H1 (cell line): ENCODE data around the gene TEX2. TPM values are rescaled to one million over a fixed set of nuclear protein-coding genes. Genes with fewer than 3 reads are reported as not detected.

Experiments
- KDM1A ChIP-seq: fragments of 200-600, 300-600 bp; sonication (generic); IDR thresholded peaks from 2 replicates; pipeline ENCODE4 v1.7.1; 2016; ENCODE audit warnings: mild to moderate bottlenecking, low read length, borderline replicate concordance
- RBBP5 ChIP-seq: IDR thresholded peaks from 2 replicates; pipeline ENCODE4 v1.7.1; 2012; ENCODE audit warnings: low read depth, mild to moderate bottlenecking, inconsistent platforms, low read length, moderate library complexity, borderline replicate concordance
- SRF ChIP-seq: IDR thresholded peaks from 2 replicates; pipeline ENCODE4 v1.6.1; 2011; ENCODE audit warnings: mild to moderate bottlenecking, low read depth, low read length, moderate library complexity
- TCF12 ChIP-seq: IDR thresholded peaks from 2 replicates; pipeline ENCODE4 v1.6.1; 2011; ENCODE audit warnings: low read depth, mild to moderate bottlenecking, low read length
- TEAD4 ChIP-seq: IDR thresholded peaks from 2 replicates; pipeline ENCODE4 v1.6.1; 2012; ENCODE audit warnings: low read depth, low read length, inconsistent platforms, mixed read lengths
- polyA plus RNA-seq, 7 experiments: library from polyadenylated mRNA; depleted of rRNA in 3 of 7; stranded (reverse) in 5 of 7; unstranded in 2 of 7; fragments of >200 nt in 5 of 7; fragments of 200-250 nt in 2 of 7; gene quantifications; 1 replicate in 5 of 7; 2 replicates in 1 of 7; 4 replicates in 1 of 7; pipeline versions ENCODE4 v1.2.1 to v1.2.3, GENCODE V29; 2011 to 2013; ENCODE audit warnings: missing spikeins in 2 of 7, mixed read lengths in 2 of 7
- total RNA-seq: library from RNA; stranded (reverse); fragmentation: NEBNext Ultra II Directional; extraction: Animal tissue kit (Norgen Biotek cat#: 25700); gene quantifications from 2 replicates; pipeline ENCODE4 v1.2.1, GENCODE V29; 2021
- TF ChIP-seq, protein P1 (sequence below): fragments of 300-600 bp; sonication (generic); IDR thresholded peaks from 2 replicates; pipeline ENCODE4 v1.7.1; 2012; ENCODE audit warnings: low read length, moderate library complexity, mild to moderate bottlenecking, inconsistent platforms; ENCODE audit not compliant: insufficient replicate concordance
- TF ChIP-seq, protein P2 (sequence below): IDR thresholded peaks from 2 replicates; pipeline ENCODE4 v1.6.1; 2012; ENCODE audit warnings: inconsistent platforms
- TF ChIP-seq, protein P3 (sequence below), 3 experiments: IDR thresholded peaks; 1 replicate in 2 of 3; 2 replicates in 1 of 3; pipeline versions ENCODE4 v1.5.1 to v1.6.1; 2011; ENCODE audit warnings: low read length in 3 of 3, mild to moderate bottlenecking in 3 of 3, inconsistent platforms in 2 of 3, low read depth in 1 of 3, moderate library complexity in 1 of 3; ENCODE audit not compliant: insufficient read depth in 1 of 3; ENCODE audit errors: control extremely low read depth in 1 of 3

The TEX2 gene
- total and polyA plus RNA-seq, 2 of the 8 experiments (the other 6 are each of a cell fraction or from before 2014, with no cell fraction given) = 6.1 to 15.6 TPM

DNA sequence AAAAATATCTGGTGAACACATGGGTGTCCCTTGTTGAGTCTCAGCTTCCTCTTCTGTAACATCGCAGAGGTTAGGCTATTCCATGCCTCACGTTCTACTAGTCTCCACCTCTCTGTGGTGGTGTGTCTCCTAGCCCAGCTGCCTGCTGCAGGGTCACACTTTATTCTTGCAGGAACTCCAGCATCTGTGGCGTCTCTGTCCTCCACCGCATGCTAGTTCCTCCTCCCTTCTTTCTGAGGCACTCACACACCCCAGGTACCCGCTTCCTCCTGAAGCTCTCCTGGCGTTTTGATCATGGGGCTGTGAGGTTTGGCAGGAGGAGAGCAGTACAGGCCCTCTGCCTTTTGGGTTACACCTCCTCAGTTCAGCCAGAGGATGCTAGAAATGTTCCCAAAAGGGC is 9.9 kb upstream of the TEX2 start (continued):
- TF ChIP-seq, protein P1, sequence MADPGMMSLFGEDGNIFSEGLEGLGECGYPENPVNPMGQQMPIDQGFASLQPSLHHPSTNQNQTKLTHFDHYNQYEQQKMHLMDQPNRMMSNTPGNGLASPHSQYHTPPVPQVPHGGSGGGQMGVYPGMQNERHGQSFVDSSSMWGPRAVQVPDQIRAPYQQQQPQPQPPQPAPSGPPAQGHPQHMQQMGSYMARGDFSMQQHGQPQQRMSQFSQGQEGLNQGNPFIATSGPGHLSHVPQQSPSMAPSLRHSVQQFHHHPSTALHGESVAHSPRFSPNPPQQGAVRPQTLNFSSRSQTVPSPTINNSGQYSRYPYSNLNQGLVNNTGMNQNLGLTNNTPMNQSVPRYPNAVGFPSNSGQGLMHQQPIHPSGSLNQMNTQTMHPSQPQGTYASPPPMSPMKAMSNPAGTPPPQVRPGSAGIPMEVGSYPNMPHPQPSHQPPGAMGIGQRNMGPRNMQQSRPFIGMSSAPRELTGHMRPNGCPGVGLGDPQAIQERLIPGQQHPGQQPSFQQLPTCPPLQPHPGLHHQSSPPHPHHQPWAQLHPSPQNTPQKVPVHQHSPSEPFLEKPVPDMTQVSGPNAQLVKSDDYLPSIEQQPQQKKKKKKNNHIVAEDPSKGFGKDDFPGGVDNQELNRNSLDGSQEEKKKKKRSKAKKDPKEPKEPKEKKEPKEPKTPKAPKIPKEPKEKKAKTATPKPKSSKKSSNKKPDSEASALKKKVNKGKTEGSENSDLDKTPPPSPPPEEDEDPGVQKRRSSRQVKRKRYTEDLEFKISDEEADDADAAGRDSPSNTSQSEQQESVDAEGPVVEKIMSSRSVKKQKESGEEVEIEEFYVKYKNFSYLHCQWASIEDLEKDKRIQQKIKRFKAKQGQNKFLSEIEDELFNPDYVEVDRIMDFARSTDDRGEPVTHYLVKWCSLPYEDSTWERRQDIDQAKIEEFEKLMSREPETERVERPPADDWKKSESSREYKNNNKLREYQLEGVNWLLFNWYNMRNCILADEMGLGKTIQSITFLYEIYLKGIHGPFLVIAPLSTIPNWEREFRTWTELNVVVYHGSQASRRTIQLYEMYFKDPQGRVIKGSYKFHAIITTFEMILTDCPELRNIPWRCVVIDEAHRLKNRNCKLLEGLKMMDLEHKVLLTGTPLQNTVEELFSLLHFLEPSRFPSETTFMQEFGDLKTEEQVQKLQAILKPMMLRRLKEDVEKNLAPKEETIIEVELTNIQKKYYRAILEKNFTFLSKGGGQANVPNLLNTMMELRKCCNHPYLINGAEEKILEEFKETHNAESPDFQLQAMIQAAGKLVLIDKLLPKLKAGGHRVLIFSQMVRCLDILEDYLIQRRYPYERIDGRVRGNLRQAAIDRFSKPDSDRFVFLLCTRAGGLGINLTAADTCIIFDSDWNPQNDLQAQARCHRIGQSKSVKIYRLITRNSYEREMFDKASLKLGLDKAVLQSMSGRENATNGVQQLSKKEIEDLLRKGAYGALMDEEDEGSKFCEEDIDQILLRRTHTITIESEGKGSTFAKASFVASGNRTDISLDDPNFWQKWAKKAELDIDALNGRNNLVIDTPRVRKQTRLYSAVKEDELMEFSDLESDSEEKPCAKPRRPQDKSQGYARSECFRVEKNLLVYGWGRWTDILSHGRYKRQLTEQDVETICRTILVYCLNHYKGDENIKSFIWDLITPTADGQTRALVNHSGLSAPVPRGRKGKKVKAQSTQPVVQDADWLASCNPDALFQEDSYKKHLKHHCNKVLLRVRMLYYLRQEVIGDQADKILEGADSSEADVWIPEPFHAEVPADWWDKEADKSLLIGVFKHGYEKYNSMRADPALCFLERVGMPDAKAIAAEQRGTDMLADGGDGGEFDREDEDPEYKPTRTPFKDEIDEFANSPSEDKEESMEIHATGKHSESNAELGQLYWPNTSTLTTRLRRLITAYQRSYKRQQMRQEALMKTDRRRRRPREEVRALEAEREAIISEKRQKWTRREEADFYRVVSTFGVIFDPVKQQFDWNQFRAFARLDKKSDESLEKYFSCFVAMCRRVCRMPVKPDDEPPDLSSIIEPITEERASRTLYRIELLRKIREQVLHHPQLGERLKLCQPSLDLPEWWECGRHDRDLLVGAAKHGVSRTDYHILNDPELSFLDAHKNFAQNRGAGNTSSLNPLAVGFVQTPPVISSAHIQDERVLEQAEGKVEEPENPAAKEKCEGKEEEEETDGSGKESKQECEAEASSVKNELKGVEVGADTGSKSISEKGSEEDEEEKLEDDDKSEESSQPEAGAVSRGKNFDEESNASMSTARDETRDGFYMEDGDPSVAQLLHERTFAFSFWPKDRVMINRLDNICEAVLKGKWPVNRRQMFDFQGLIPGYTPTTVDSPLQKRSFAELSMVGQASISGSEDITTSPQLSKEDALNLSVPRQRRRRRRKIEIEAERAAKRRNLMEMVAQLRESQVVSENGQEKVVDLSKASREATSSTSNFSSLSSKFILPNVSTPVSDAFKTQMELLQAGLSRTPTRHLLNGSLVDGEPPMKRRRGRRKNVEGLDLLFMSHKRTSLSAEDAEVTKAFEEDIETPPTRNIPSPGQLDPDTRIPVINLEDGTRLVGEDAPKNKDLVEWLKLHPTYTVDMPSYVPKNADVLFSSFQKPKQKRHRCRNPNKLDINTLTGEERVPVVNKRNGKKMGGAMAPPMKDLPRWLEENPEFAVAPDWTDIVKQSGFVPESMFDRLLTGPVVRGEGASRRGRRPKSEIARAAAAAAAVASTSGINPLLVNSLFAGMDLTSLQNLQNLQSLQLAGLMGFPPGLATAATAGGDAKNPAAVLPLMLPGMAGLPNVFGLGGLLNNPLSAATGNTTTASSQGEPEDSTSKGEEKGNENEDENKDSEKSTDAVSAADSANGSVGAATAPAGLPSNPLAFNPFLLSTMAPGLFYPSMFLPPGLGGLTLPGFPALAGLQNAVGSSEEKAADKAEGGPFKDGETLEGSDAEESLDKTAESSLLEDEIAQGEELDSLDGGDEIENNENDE = no peak
- TF ChIP-seq RBBP5 (no peak), SRF (no peak), KDM1A (no peak), TCF12 (no peak), TEAD4 (no peak)
- TF ChIP-seq, protein P2, sequence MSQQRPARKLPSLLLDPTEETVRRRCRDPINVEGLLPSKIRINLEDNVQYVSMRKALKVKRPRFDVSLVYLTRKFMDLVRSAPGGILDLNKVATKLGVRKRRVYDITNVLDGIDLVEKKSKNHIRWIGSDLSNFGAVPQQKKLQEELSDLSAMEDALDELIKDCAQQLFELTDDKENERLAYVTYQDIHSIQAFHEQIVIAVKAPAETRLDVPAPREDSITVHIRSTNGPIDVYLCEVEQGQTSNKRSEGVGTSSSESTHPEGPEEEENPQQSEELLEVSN = no peak
- TF ChIP-seq, protein P3, sequence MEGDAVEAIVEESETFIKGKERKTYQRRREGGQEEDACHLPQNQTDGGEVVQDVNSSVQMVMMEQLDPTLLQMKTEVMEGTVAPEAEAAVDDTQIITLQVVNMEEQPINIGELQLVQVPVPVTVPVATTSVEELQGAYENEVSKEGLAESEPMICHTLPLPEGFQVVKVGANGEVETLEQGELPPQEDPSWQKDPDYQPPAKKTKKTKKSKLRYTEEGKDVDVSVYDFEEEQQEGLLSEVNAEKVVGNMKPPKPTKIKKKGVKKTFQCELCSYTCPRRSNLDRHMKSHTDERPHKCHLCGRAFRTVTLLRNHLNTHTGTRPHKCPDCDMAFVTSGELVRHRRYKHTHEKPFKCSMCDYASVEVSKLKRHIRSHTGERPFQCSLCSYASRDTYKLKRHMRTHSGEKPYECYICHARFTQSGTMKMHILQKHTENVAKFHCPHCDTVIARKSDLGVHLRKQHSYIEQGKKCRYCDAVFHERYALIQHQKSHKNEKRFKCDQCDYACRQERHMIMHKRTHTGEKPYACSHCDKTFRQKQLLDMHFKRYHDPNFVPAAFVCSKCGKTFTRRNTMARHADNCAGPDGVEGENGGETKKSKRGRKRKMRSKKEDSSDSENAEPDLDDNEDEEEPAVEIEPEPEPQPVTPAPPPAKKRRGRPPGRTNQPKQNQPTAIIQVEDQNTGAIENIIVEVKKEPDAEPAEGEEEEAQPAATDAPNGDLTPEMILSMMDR (IDR thresholded peaks at IDR 0.05; ENCODE audit: control extremely low read depth in 1 of 3, insufficient read depth in 1 of 3, low read depth in 1 of 3, low read length in 3 of 3) = no peak
